HG03060 (cell line): ENCODE measurements around the gene CHERP.
"Not testable (repeated sequence)": the region's sequence is repeated elsewhere in the genome, so short reads cannot be mapped to it uniquely, and the experiment has no call there.

Experiments
- ATAC-seq: cut with Tn5 transposase; IDR thresholded peaks from one replicate; pipeline ENCODE4 v1.9.1; 2021; ENCODE audit warnings: low read depth, moderate number of reproducible peaks; ENCODE audit not compliant: unreplicated experiment

The CHERP gene

DNA sequence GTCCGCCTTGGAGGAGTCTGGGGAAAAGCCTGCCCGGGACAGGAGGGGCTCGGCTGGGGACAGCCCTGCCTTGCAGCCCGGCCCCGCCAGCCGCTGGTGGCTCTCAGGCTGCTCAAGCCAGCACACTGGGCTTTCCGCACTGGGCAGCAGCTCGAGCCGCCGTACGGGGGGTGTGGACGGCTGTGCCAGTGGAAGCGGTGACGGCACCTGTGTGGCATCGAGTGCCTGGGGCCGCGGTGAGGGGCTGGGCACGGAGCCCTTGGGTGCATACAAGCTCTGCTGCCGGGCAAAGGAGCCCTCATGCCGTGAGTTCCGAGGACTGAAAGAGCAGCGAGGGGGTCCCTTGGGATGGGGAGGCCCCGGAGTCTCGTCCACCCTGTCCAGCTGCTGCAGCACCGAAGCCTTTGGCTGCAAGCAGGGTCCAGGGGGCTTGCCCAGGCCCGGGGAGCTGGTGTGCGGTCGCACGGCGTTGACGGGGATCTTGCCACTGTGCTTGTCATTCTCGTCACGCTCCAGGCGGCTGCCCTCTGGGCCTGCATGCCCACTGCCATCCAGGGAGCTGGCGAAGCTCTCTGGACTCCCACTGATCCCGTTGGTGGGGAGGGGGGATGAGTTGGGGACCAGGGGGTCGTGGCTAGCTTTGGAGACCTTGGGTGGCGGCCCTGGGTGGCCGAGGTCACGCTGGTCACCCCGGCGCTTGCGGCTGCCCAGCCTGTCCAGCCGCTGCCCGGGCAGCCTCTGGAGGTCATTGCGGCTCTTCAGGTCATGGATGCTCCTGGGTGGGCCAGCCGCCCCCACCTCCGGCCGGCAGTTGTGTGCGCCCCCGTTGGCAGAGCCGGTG lies 34.7 kb upstream of the CHERP start:
- ATAC-seq, result no peak

DNA sequence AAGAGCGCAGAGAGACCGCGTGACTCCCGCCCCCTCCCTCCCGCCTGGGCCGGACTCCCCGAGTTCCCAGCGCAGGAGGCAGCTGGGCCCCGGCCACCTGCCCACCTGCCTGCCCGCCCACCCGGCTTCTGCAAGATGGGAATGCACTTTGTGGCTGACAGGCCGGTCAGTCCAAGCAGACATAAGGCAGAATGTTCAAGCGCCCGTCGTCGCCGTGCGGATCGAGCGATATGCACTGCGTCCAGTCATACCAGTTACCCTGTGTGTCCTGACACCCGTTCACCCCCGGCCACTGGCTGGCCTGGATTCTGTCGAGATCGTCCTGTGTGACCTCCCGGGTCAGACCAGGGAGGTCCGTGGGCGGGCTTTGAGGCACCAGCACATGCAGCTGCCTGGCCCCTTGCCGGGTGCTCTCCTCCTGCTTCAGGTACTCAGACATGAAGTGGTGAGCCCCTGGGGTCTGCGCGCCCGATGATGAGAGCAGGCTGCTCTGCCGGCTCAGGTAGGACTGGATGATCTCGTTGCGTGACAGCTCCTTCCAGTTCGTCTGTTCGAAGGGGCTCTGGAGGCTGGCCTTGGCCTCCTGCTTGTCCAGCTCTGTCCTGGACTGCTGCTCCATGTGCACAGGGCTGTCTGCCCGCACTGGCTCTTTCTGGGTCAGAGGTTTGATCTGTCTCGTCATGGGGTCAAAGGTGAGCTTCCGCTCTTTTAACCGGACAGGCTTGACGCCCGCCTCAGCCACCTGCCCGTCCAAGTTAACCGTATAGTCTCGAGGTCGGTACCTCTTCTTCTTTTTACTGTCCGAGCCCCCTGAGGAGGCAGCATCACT lies 33.8 kb upstream of the CHERP start:
- no peak for ATAC-seq

DNA sequence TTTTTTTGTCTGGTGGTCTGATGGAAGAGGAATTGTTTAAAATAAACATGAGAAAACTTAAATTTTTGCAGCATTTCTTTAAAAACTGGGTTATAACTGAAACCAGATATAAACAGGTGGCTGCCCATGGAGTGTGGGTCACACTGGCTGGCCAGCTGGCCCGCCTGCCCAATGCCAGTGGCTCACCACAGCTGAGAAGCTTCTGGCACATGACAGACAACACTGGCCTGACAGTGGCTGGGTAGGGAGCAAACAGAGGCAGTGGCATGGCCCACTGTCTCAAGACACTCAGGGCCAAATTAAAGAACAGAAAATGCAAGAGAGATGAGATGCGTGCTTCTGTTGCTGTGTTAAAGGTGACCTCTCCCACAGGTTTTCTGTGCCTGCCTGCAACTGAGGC lies 33.0 kb upstream of the CHERP start:
- ATAC-seq, result no peak

DNA sequence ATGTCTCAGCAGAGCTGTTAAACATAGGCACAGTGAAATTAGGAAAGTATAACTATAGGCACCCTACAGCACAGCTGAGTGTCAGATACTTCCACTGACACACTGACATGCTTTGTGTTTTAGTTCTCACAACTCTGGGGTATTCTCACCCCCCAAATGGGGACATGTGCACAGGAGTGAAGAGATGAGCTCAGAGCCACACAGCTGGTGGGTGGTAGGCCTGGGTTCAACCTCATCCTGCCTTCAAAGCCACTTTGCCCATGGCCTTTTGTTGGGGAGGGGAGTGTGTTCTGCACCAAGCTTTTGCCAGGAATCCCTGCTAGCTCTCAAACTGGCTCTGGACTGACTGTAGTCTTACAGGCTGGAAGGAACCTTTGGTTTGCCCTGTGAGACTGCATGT lies 31.7 kb upstream of the CHERP start:
- no peak for ATAC-seq

DNA sequence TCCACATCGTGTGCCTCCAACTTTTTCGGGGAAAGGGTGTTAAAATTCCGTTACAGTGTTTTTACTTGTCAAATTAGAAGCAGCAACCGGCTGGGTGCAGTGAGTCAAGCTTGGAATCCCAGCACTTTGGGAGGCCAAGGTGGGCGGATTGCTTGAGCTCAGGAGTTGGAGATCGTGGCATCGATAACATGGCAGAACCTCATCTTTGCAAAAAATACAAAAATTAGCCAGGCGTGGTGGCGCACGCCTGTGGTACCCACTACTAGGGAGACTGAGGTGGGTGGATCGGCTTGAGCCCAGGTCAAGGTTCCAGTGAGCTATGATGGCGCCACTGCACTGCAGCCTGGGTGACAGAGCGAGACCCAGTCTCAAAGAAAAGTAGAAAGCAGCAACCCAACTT lies 31.1 kb upstream of the CHERP start:
- ATAC-seq, result no peak

DNA sequence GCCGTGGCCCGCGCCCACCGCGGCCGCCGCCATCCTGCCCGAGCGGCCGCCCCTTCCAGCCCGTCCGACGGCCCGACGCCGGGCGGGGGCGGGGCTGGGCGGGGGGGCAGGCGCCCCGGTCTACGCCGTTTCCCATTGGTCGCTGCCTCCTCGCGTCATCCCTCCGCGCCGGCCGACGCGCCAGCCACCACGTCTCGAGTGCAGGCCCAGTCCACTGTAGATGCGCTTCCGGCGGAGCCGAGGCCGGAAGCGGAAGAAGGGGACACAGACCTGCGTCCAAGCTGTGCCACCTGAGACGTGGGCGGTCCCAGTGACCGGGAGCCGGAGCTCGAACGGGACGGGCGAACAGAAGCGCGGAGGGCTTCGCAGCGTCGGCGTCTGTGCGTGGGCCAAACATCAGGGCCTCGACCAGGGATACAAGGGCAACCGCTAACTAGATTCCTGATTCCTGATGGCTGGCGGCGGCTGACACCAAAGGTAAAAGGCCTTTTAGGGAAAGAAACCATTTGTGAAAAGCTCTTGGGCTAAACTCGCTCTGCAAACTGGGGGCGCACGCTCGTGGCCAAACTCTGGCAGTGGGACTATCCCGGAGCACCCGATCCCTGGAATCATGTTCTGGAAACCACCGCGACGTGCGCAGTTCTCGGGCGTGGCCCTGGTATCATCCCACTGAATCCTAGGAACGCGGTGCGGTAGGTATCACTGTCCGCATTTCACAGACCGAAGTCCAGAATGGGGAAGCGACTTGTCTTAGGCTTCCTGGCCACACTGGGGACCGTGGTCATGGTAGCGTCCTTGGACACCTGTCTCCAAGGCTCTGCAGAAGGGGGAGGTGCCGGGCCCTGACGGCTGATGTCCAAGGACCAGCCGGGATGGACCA lies 30.3 kb upstream of the CHERP start, which contains the start of gene SLC35E1:
Gene SLC35E1 (minus strand): TSS at position 84 of the 880 bp plus-strand sequence. CDS start 51 bp downstream, at position 33.
- ATAC-seq, result peak; percentile 72

DNA sequence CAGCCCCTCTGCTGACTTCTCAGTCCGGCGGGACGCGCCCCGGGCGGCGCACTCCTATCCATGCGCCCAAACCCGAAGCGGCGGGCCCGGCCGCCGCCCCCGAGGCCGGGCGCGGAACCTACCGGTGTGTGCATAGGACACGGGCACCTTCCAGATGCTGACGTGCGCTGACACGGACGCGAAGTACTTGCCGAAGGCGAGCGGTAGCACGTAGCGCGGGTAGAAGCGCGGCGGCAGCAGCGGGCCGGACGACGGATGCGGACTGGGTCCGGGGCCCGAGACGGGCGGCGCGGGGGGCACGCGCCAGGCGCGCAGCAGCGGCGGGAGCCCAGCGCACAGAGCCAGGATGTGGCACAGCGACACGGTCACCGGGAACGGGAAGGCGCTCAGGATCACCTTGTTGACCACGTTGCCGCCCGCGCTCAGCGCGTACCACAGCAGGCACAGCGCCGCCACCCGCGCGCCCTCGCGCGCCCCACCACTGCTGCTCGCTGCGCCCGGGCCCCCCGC lies 29.6 kb upstream of the CHERP start:
- peak; percentile 16 for ATAC-seq

DNA sequence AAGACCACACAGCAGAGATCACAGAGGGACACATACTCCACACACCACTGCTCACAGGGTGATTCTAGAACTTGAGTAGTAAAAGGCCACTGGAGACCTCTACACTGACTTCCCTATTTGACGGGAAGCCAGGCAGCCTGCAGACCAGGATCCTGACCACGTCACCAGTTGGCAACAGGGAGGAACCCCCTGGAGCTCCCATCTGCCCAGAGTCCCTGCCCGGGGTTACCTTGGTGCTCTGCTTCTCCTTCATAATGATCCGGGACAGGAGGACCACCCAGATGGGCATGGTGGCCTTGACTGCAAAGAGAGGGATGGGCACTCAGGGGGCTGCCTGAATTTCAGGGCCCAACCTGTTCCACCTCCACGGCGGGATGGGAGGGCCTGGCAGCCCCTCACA lies 29.0 kb upstream of the CHERP start:
- no peak for ATAC-seq

DNA sequence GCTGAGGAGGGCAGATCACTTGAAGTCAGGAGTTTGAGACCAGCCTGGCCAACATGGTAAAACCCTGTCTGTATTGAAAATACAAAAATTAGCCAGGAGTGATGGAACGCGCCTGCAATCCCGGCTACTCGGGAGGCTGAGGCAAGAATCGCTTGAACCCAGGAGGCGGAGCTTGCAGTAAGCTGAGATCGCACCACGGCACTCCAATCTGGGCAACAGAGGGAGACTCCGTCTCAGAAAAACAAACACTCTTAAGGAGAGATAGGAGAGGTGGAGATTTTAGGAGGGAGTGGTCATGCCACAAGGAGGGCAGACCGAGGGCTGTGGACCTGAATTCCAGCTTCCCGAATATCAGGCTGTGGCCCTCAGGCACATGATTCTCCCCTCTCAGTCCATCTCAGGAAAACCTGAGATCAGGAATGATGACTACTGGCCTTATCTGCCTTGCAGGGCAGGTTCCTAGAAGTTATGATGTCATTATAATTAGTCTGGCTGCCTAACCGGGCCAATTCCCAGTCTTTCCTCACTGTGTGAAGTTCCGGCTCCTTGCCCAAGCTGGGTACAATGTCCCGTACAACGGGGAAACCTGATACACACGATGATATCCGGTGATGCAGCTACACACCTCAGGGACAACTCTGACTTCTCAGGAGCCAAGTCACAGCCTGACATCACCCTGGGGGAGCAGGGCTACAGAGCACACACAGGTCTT lies 27.5 kb upstream of the CHERP start:
- ATAC-seq, result no peak

DNA sequence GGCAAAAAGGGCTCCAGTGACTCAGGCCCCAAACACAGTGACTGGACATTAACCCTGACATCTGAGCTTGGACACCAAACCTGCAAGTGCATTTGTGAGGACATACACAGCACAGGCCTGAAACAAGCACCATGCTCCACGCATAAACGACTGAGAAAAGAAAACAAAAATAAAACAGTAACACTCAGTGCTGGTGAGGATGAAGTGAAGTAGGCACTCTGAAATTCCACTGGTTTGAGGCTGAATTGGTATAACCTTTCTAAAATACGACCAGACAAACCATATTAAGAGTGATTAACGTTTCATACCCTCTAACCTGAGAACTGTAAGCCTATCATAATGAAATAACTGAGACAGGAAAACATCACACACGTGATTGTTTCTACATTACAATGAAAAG lies 24.5 kb upstream of the CHERP start:
- ATAC-seq, result no peak

DNA sequence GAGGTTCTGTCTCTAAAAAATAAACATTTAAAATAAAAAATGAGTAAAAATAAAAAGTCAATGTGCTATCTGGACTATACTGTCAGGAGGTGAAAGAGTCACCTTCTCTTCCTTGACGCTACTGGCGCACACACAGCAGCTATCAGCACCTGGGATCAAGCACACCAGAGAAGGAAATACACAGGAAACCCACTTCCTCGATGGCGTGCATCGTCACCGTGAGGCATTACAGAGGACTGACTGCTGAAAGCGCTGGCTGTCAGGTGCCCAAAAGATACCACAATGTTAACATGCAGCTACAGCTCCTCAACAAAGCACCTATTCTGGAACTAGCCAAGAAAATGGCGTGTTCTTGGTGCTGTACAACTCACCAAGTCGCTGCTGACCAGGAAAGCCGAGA lies 23.9 kb upstream of the CHERP start:
- no peak for ATAC-seq

DNA sequence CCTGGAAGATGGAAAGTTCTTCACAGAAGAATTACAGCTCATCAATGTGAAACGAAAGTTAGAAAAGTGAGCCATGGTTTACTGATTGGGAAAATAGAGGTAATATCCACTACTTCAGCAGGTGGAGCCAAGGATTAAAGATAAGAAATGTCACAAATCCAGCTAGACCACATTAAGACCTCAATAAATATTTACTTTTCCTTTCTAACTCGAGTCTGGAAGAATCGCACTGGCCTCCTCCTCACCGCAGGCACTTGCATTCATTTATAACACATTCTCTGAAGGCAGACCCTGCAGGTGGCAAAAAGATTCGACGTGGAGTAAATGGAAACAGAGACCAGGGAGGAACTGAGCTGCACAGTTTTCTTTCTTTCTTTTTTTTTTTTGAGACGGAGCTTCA lies 22.6 kb upstream of the CHERP start:
- no peak for ATAC-seq

DNA sequence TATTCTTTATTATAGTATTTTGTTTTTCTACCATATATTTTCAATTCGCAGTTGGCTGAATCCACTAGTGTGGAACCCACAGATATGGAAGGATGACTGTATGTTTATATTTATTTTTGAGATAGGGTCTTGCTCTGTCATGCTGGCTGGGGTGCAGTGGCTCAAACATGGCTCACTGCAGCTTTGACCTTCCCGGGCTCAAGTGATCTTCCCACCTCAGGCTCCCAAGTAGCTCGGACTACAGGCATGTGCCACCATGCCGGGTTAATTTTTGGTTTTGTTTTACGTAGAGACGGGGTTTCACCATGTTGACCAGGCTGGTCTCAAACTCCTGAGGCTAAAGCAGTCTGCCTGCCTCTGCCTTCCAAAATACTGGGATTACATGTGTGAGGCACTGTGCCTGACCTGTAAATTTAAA lies 20.4 kb upstream of the CHERP start:
- no peak for ATAC-seq

DNA sequence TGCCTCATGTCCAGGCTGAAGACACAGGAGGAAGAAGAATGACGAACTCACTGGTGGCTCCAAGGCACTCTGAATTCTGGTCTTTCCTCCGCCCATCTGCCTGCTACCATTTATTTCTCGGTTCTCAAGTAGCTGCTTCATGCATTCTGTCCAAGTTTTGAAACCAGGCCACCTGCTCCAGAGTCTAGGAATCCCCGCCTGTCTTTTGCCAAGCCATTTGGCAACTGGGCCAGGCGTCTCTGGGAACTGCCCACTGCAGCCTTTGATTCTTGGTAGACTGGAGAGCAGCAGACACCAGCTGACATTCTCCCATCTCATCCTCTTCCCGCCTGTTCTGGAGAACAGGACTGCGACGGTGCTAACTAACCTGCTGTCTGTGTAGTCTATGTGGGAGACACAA lies 19.1 kb upstream of the CHERP start:
- no peak for ATAC-seq

DNA sequence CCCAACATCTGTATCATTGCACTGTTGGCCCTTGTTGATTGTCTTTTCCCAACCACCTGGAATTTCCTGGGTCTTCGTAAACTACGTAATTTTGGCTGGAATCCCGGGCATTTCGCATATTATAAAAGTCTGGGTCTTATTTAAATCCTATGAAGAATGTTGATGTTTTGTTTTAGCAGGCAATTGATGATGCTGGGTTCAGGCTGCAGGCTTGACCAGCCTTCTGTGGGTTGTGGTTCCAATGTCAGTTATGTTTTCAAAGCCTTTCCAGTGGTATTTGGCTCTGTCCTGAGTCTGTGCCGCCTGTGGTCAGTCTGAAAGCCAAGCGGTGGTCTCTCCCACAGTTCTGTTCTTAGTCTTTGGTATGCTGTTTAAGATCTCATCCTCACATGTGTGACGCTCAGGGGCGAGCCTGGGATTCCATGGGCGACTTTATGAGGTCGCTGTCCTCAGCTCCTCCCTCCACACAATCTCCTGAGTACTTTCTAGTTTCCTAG lies 17.6 kb upstream of the CHERP start:
- ATAC-seq, result no peak

DNA sequence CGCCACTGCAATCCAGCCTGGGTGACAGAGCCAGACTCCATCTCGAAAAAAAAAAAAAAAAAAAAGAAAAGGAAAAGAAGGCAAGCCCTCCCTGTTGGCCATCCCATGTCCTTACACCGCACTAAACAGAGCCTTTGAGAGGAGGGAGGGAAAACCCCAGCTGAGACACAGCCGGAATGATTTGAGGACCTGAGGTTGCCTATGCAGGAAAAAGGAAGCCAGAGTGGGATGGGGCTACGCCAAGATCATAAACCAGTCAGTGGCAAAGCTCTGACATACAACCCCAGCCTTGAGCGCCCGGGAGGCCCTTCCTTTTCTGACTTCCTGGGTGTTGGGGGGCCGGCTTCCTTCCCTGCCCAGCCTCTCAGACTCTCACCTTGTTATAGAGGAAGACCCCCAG lies 12.5 kb upstream of the CHERP start:
- ATAC-seq, result no peak

DNA sequence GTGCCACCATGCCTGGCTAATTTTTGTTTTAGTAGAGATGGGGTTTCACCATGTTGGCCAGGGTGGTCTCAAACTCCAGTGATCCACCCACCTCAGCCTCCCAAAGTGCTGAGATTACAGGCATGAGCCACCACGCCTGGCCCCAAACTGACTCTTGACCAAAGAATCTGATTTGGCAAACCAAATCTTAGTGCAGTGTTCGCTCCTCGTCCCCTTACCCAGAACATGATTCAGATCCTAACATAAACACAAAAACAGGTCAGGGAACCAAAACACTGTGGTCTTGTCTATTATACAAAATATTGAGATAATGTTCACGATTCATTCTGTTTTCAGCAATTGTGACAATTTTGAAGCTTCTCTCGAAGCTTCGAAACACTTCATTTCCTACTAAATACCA lies 9.7 kb upstream of the CHERP start:
- ATAC-seq, result not testable (repeated sequence)

DNA sequence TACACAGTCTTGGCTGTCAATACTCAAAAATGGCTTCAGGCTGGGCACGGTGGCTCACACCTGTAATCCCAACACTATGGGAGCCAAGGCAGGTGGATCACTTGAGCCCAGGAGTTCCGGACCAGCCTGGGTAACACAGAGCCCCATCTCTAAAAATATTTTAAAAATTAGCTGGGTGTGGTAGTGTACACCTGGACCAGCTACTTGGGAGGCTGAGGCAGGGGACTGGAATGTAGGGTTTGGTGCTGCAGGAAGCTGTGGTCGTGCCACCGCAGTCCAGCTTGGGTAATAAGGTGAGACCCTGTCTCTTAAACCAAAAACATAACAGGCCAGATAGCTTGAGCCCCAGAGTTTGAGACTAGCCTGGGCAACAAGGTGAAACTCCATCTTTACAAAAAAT lies 6.7 kb upstream of the CHERP start:
- ATAC-seq, result no peak

DNA sequence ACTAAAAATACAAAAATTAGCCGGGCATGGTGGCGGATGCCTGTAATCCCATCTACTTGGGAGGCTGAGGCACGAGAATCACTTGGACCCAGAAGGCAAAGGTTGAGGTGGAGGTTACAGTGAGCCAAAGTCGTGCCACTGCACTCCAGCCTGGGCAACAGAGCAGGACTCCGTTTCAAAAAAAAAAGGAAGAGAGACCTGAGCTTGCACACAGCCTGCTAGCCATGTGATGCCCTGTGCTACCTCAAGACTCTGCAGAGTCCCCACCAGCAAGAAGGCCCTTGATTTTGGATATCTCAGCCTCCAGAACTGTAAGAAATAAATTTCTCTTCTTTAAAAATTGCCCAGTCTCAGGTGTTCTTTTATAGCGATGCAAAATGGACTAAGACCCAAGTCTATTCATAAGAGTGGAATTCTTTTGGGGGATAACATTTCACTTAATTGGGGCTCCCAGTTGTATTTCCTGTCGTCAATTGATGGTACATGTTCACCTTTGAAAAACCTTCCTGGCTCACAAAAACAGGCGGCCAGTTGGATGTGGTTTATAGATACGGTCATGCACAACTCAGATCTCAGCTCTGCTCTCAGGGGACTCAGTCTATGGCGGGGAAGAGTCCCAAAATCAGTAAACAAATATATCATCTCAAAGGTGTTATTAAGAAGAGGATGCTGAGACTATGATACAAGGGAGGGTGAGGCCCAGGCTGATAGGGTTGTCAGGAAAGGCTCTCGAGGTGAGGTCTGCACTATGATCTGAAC lies 2.4 kb upstream of the CHERP start:
- ATAC-seq, result no peak
